Thyroid gland (tissue), 4 donors: ENCODE results near the gene NTPCR. TPM values are rescaled to one million over a fixed set of nuclear protein-coding genes. Genes with fewer than 3 reads are reported as not detected.

Experiments
- DNase-seq, 2 donors: peaks; one replicate each; pipeline ENCODE4 v3.0.0-alpha.2; 2019
- H3K27ac ChIP-seq, 3 donors: fragments of 200-600 bp; sonication (generic); 1 replicate in 2 of 3; 2 replicates in 1 of 3; pipeline ENCODE4 v1.5.1; 2016 to 2019; ENCODE audit warnings: mild to moderate bottlenecking in 1 of 3, moderate library complexity in 1 of 3
- H3K27me3 ChIP-seq: fragments of 200-600 bp; sonication (generic); one replicate; pipeline ENCODE4 v1.5.1; 2019
- H3K36me3 ChIP-seq, 2 donors: fragments of 200-600 bp; sonication (generic); one replicate each; pipeline ENCODE4 v1.5.1; 2016 to 2019
- H3K4me1 ChIP-seq, 2 donors: fragments of 200-600 bp; sonication (generic); one replicate each; pipeline ENCODE4 v1.5.1; 2017 to 2019
- H3K4me3 ChIP-seq, 3 donors: fragments of 200-600 bp; sonication (generic); replicated peaks in 1 of 3; 1 replicate in 2 of 3; 2 replicates in 1 of 3; pipeline ENCODE4 v1.5.1; 2016; ENCODE audit warnings: mild to moderate bottlenecking in 1 of 3
- H3K9me3 ChIP-seq: fragments of 200-600 bp; sonication (generic); one replicate; pipeline ENCODE4 v1.5.1; 2017
- CTCF ChIP-seq, 6 experiments: fragments of 200-600 bp in 3 of 6; fragments of 450-650 bp in 3 of 6; sonication (generic) in 3 of 6; IDR thresholded peaks; one replicate each; pipeline ENCODE4 v1.5.1; 2016 to 2019; ENCODE audit warnings: antibody characterized with exemption in 6 of 6, mild to moderate bottlenecking in 2 of 6, inconsistent platforms in 1 of 6, moderate library complexity in 1 of 6
- POLR2A ChIP-seq, 2 donors: fragments of 450-650 bp; IDR thresholded peaks; one replicate each; pipeline ENCODE4 v1.6.1; 2017; ENCODE audit warnings: antibody characterized with exemption in 2 of 2, mild to moderate bottlenecking in 2 of 2, moderate library complexity in 1 of 2
- WGBS, 2 donors: methylation state at CpG; one replicate each; pipeline ENCODE4 v1.1.5; 2017; 5-methylcytosine and 5-hydroxymethylcytosine counted together
- intact Hi-C: fragments of 100-400 bp; cut with DNase I; formaldehyde crosslinking; loops from one replicate; pipeline ENCODE4 v1.15.1; 2023
- total RNA-seq, 4 donors: library from RNA; depleted of rRNA; stranded (reverse); fragments of >200 nt; gene quantifications; one replicate each; pipeline ENCODE4 v1.2.3, GENCODE V29; 2016

The NTPCR gene
- total RNA-seq, 4 donors from 2014 or later = 32.3 to 53.5 (median 43.5) TPM

DNA sequence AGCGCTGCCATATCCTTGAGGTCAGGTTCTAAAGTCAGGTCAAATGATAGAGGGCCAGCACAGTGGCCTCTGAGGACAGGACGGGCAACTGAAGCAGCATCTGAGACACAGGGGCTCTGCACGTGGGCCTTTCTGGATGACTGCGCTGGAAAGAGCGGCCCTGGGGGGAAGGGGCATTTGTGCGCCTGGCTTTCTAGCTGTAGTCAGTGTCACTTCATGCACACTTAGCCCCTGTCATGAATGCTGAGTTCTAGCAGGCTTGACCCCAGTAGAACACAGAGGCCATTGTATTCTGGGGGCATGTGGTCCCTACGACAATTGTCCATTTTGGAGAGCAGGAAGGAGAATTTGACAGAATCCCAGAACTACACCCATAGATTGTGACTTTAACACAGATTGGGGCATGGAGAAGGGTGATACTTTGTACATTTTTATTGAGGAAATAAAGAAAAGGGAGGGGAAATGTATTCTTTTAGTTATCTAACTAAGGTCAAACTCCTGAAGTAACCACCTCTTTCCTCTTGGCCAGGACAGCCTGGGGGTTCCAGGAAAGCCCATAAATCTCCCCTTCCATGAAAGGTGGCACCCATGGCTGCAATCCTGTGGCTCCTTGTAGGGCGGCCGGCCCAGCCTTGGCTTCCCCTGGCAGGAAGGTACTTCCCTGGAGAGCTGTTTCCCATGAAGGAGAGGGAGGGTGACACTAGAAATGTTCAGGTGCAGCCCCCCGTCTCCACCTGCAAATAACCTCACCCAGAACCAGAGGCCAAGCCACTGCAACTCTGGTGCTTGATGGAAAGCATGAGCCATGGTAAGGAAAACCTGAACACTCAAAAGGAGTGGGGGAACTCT is 34.4 kb downstream of the NTPCR start:
- no peak overlapping the region for H3K27ac ChIP-seq
- H3K4me3 ChIP-seq = no peak overlapping the region
- 96 to 98% methylated on average over 8 to 10 of the region's 10 CpGs for WGBS, 2 donors
- no peak for DNase-seq
- no peak for TF ChIP-seq POLR2A (IDR thresholded peaks at IDR 0.05)
- TF ChIP-seq CTCF (IDR thresholded peaks at IDR 0.05) = no peak
- no peaks in the 10 kb centered on the region for H3K27me3 ChIP-seq
- no peaks in the 10 kb centered on the region for H3K4me1 ChIP-seq
- no peaks in the 10 kb centered on the region for H3K36me3 ChIP-seq
- intact Hi-C loops = no loop called here
- H3K9me3 ChIP-seq = no peaks in the 10 kb centered on the region

GRCh38 chr1:232985882-232986526 is 35.6 kb downstream of the NTPCR start:
- no peak for TF ChIP-seq CTCF (IDR thresholded peaks at IDR 0.05)
- no peak for TF ChIP-seq POLR2A (IDR thresholded peaks at IDR 0.05)
- WGBS, 2 donors = 95% methylated on average over 26 to 31 of the region's 31 CpGs
- H3K27me3 ChIP-seq = no peaks in the 10 kb centered on the region
- no peak for DNase-seq
- no peak overlapping the region for H3K27ac ChIP-seq
- H3K36me3 ChIP-seq = no peaks in the 10 kb centered on the region
- no peaks in the 10 kb centered on the region for H3K9me3 ChIP-seq
- no peaks in the 10 kb centered on the region for H3K4me1 ChIP-seq
- H3K4me3 ChIP-seq = no peak overlapping the region
- intact Hi-C loops = no loop called here

- TF ChIP-seq CTCF (IDR thresholded peaks at IDR 0.05) (no peak), POLR2A (IDR thresholded peaks at IDR 0.05) (no peak)
- no peaks in the 10 kb centered on the region for H3K9me3 ChIP-seq
- no peaks in the 10 kb centered on the region for H3K27me3 ChIP-seq
- intact Hi-C loops = no loop called here
- no peak overlapping the region for H3K27ac ChIP-seq
- H3K4me3 ChIP-seq = no peak overlapping the region
- H3K4me1 ChIP-seq = no peaks in the 10 kb centered on the region
- no peak for DNase-seq
- H3K36me3 ChIP-seq = no peaks in the 10 kb centered on the region
- WGBS, 2 donors = 95 to 98% methylated on average over 5 of the region's 5 CpGs
These were observed 36.1 kb downstream of the NTPCR start for GRCh38 chr1:232986527-232986922.

DNA sequence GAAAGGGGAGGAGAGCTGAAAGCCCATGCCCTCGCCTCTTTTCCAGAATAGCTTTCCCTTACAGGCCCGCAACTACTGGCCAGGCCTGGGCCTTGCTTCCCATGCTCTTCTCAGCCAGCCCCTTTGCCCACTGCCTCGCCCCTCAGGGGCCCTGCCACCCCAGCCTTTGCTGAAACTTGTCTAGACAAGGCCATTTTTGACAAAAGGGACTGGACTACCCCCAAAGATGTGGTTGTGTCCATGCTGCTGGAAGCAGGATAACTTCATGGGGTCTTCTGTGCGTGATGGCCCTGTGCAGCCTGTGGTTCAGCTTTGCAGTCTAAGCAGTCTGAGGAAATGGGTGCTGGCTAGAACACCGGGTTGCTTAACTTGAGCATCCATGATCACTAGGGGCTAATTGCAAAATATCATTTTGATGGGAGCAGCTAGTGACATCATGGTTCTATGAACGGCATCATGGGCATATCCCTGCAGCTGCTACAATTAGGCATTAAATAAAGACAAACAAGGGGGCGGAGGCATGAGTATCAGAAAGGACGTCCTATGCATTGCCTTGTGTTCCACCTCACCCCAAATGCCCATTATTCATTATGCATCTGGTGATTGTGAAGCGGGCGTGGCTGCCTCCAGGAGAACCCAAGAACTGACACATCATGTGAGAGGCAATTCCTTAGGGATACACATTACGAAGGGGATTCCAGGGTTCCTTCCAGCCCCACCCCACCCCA is 36.8 kb downstream of the NTPCR start:
- TF ChIP-seq CTCF (IDR thresholded peaks at IDR 0.05) = no peak
- TF ChIP-seq POLR2A (IDR thresholded peaks at IDR 0.05) = no peak
- 93 to 98% methylated on average over 10 to 11 of the region's 11 CpGs for WGBS, 2 donors

More for the DNA sequence above, 36.8 kb downstream of the NTPCR start:
- Histone ChIP-seq H3K4me1 (no peaks in the 10 kb centered on the region), H3K27ac (no peak overlapping the region), H3K36me3 (no peaks in the 10 kb centered on the region), H3K27me3 (no peaks in the 10 kb centered on the region), H3K4me3 (no peak overlapping the region), H3K9me3 (no peaks in the 10 kb centered on the region)
- no peak for DNase-seq
- intact Hi-C loops = no loop called here
